ENCODE data around the gene PDE4B.

DNA sequence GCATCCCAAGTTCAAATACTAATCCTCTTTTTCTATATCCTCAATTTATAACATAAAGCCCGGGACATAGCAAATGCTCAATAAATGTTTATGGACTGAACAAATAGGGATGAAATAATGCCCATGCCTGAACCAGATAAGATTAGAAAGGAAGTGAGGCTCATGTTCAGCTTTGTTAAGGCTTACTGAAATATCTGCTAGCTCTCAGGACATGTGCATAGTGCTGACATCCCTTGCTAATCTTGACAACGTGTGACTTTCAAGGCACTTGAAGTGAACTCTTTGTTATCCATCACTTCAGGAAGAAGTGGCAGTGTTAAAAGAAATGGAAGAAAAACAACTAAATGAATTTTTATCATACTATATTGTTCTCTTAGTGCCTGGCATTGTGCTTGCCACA, 481.0 kb downstream of the PDE4B start:
- TF ChIP-seq MTA1 (CRISPR knock-in tag; IDR thresholded peaks at IDR 0.05; ENCODE audit: borderline replicate concordance) (no peak), CEBPB (IDR thresholded peaks at IDR 0.05; ENCODE audit: borderline replicate concordance, low read depth, low read length) (no peak), FOXK2 (IDR thresholded peaks at IDR 0.05) (no peak), MEIS1 (CRISPR knock-in tag; IDR thresholded peaks at IDR 0.05; ENCODE audit: borderline replicate concordance) (no peak), POLR2A (IDR thresholded peaks at IDR 0.05; ENCODE audit: insufficient read depth in 1 of 2, low read depth in 2 of 2, low read length in 2 of 2) (no peak), ZNF720 (CRISPR knock-in tag; IDR thresholded peaks at IDR 0.05) (no peak), TAF15 (IDR thresholded peaks at IDR 0.05; ENCODE audit: low read depth, low read length, poor library complexity, severe bottlenecking) (no peak)
- TF ChIP-seq, protein P1, sequence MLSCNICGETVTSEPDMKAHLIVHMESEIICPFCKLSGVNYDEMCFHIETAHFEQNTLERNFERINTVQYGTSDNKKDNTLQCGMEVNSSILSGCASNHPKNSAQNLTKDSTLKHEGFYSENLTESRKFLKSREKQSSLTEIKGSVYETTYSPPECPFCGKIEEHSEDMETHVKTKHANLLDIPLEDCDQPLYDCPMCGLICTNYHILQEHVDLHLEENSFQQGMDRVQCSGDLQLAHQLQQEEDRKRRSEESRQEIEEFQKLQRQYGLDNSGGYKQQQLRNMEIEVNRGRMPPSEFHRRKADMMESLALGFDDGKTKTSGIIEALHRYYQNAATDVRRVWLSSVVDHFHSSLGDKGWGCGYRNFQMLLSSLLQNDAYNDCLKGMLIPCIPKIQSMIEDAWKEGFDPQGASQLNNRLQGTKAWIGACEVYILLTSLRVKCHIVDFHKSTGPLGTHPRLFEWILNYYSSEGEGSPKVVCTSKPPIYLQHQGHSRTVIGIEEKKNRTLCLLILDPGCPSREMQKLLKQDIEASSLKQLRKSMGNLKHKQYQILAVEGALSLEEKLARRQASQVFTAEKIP (CRISPR knock-in tag; IDR thresholded peaks at IDR 0.05; ENCODE audit: borderline replicate concordance) = no peak

Data from HepG2 (cell line).